Choroid plexus epithelial cell (primary cell): Measurements from ENCODE around the gene SLC6A6.

ENCODE experiments used
- DNase-seq: peaks from one replicate; pipeline ENCODE4 v3.0.0-alpha.2; 2010; ENCODE audit warnings: low read depth
- H3K4me3 ChIP-seq: 2 replicates; pipeline ENCODE4 v1.5.1; 2011; ENCODE audit warnings: low read depth, mild to moderate bottlenecking, control low read depth, low read length, moderate library complexity
- CTCF ChIP-seq: conservative IDR thresholded peaks from 2 replicates; pipeline ENCODE4 v1.5.1; 2011; ENCODE audit warnings: low read depth, mild to moderate bottlenecking, control low read depth, inconsistent platforms, low read length, moderate library complexity

The SLC6A6 gene

GRCh38 chr3:14522768-14523167 lies 120.4 kb downstream of the SLC6A6 start:
- no peak overlapping the region for H3K4me3 ChIP-seq
- no peak for DNase-seq
- TF ChIP-seq CTCF = no peak

GRCh38 chr3:14523792-14524191 lies 121.4 kb downstream of the SLC6A6 start:
- H3K4me3 ChIP-seq = no peak overlapping the region
- DNase-seq = no peak
- TF ChIP-seq CTCF = no peak

- no peak for DNase-seq
- no peak for TF ChIP-seq CTCF
- no peak overlapping the region for H3K4me3 ChIP-seq
Measured at GRCh38 chr3:14524311-14524711, 121.9 kb downstream of the SLC6A6 start.

GRCh38 chr3:14524920-14525660 lies 122.7 kb downstream of the SLC6A6 start:
- H3K4me3 ChIP-seq = no peak overlapping the region
- no peak for DNase-seq
- no peak for TF ChIP-seq CTCF

- no peak for TF ChIP-seq CTCF
- no peak overlapping the region for H3K4me3 ChIP-seq
- DNase-seq = peak; percentile 47
Measured at GRCh38 chr3:14525685-14526631, 123.6 kb downstream of the SLC6A6 start.

- DNase-seq = no peak
- no peak for TF ChIP-seq CTCF
- H3K4me3 ChIP-seq = no peak overlapping the region
Measured at GRCh38 chr3:14528081-14528480, 125.7 kb downstream of the SLC6A6 start.
